HCEC 1CT (cell line): ENCODE data around the gene CXCL12.

Experiments used
- DNase-seq: peaks from one replicate; pipeline ENCODE4 v3.0.0-alpha.2; 2017

CXCL12 gene

GRCh38 chr10:44330431-44330830, 54.5 kb downstream of the CXCL12 start:
- DNase-seq: no peak

GRCh38 chr10:44327461-44327860, 57.4 kb downstream of the CXCL12 start:
- DNase-seq: no peak
